GM19372 (cell line): ENCODE data around the gene OTX2.

ENCODE experiments used
- ATAC-seq: cut with Tn5 transposase; IDR thresholded peaks from one replicate; pipeline ENCODE4 v1.9.1; 2021; ENCODE audit warnings: mild to moderate bottlenecking, low read depth, moderate library complexity; ENCODE audit not compliant: unreplicated experiment

OTX2 gene

DNA sequence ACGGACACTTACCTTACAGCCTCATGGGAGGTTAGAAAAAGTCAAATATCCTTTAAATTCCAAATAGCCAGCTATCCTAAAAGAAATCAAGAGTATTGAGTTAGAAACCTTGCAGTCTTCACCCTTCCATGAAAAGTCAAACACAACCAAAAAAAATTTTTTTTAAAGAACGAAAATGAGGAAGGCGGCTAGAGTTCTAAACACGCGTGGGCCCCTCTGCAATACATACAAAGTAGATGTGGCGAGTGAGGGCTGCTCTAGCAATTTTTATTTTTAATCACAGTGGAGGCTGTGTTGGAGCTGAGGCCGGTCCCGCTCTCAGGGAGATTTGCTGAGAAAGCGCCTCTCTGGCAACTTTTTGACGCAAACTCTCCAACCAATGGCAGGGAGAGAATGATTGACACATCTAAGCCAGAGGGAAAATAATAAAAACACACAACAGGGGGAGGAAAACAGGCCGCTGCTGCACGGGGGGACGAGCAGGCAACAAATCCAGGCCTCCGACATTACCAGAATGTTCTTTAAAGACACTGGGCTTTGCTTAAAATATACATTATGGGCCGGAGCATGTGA lies at the start of gene OTX2:
OTX2 (minus strand) TSS at position 333 of the 573 bp plus-strand sequence. CDS start 5,023 bp downstream, outside the sequence.
- ATAC-seq: no peak

- no peak for ATAC-seq
Measured at GRCh38 chr14:56858422-56858821, 48.1 kb upstream of the OTX2 start.

- ATAC-seq: no peak
Measured at GRCh38 chr14:56857216-56857615, 46.9 kb upstream of the OTX2 start.

- no peak for ATAC-seq
Measured at GRCh38 chr14:56855891-56856461, 45.7 kb upstream of the OTX2 start.

DNA sequence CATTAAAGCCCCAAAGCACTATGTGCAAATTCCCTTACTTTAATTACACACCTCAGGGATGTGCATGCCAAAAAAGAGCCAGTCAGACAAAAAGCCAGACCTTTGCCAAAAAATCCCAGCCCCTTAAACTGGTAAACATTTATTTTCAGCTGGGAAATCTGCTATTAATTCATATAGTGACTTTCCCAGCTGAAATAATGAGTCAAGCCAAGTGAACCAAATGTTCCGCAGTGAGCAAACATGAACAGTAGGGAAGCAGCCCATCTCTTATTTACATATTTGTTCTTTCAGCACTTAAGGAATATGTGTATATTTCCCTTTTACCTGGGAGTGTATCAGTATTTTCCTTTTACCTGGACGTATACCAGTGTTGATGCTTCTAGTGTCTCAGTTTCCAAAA lies 44.0 kb upstream of the OTX2 start:
- ATAC-seq: no peak

DNA sequence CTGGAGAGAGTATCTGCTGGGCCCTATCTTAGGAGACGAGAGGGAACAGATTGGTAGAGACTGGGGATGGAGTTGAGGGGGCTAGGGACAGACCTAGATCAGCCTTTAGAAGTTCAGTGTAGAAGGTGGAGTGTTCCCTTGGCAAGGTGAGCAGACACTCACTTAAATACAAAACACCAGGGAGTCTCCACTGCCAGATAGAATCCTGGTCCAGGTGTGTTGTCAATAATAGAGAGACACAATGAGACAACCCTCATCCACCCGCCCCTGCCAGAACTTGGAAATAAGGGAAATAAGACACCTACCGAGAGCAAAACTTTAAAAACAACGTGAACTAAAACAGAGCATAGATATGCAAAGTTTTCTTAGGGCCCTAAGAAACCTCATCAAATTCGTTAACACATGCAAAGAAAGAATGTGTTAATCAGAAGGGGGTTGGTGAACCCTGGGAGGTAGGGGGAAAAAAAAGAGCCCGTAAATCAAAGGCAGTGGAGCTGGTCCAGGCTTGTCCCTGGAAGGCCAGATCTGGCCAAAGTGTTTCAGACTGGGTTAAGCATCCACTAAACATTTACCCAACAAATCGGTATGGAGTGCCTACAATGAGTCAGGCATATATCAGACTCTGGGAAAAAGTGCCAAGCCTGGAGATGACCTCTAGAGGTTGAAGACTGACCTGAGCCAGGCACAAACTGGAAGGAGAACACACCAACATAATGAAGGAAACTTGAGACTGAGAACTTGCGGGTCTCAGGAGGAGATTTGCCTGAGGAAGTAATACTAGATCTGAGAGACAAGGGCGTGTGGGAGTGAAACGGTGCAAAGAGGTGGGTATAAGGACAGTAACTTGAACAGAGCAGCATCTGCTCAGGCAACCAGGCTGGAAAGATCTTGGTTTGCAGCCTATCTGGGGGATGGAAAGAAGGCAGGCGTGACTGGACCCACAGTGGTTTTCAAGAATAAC lies 37.0 kb upstream of the OTX2 start:
- ATAC-seq: no peak

GRCh38 chr14:56844406-56845002 lies 34.2 kb upstream of the OTX2 start:
- ATAC-seq: no peak

DNA sequence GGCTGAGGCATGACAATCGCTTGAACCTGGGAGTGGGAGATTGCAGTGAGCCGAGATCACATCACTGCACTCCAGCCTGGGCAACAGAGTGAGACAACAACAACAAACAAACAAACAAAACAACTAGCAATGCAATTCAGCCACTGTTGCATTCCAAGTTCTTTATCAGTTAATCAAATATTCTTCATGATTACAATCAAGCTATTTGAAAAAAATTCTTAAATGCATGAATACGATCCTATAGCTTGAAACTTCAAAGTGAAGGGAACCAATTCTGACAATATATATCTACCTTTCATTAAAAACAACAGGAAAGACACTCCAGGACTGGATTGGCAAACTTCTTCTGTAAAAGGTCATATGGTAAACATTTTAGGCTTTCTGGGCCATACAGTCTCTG lies 31.3 kb upstream of the OTX2 start:
- no peak for ATAC-seq

- no peak for ATAC-seq
Measured at GRCh38 chr14:56840221-56840620, 29.9 kb upstream of the OTX2 start.

GRCh38 chr14:56829151-56829550 lies 18.9 kb upstream of the OTX2 start:
- no peak for ATAC-seq

DNA sequence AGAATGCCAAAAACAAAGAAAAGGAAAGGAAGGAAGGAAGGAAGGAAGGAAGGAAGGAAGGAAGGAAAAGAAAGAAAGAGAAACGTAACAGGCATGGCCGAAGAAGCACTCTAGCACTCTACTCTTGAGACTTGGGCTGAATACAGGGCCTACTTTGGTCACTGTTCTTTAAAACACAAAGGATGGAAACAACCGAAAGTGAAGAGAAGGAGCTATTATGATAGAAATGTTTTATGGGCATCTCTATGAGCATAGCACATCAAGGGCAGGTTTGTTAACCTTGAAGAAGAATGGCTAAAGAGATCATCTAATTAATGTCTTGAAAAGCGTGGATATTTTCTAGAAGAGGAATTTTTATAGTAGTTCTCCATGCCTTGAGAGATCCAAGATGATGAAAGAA lies 15.9 kb upstream of the OTX2 start:
- no peak for ATAC-seq

- ATAC-seq: no peak
Measured at GRCh38 chr14:56821805-56822610, 11.7 kb upstream of the OTX2 start.

GRCh38 chr14:56821177-56821576 lies 10.9 kb upstream of the OTX2 start:
- ATAC-seq: no peak

DNA sequence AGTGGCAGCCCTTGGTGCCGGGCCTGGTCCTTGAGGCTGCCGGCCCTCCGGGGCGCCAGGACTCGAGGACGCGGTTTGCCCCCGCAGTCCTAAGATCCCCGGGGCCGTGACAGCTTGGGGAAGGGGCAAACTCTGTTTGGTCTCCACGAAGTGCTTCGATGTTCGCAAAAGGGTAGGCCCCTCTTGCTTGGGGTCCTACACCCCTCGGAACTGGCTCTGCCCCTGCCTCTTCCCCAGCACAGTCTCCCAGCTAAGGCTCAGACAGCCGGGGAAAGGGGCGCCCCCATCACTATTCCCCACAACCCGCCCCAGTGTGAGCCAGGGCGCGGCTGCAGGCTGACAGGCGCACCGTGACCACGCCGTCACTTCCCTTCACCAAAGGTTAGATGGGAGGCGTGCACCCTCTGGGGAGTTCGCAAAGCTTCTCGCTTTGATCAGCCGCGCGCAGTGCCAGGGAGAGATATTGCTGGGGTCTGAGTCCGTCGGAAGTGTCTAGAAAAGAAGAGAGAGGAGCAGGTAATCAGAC lies 7.2 kb upstream of the OTX2 start:
- no peak for ATAC-seq

DNA sequence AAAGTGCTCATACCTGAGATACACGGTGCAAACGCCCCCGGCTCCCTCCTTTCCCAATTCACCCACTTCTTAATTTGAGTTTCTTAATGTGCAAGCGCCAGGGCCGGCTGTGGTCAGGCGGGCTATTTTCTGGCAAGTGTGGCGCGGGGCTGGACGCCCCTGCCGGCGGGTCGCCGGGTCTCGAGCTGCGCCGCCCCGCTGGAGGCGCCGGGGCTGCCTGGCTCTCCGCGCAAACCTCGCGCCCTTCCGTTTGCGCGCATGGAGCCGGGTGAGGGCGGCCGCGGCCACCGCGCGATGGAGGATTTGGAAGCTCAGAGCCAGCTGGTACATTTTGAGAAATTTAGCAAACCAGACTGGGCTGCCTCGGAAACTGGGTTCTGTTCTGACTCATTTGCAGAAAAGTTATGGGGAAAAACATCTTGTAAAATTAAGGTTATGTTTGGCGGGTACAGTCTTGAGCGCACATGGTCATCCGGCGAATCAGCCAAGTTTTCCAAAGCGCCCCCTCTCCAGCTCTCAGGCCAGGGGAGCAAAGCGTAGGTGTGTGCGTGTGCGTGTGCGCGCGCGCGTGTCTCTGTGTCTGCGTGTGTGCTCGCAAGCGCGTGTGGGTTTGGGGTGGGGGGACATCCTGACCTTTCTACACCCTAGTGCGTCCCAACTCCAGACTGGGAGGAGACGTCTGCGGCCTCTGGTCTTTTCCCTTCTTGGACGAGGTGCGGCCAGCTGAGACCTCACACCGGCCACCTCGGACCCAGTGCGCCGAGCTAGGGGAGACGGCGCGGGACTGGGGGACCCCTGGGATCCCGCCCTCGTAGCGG lies 6.5 kb upstream of the OTX2 start:
- ATAC-seq: no peak

DNA sequence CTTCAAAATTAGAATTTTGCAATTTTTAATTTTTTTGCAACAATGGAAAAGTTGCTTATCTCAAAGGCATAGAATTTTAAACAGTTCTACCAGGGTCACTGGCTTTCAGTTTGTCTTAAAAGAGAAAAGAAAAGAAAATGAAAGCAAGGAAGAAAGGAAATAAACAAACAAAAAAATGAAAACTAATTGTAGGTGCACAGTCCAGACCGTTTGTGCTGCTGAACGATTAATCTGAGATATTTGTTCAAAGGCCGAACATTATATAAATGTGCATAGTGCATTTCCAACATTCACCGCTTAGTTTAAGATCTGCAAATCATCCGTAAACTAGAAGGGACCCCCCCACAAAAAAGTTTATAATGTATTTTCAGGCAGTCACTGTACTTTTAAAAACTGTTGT lies 5.5 kb upstream of the OTX2 start:
- ATAC-seq: no peak

DNA sequence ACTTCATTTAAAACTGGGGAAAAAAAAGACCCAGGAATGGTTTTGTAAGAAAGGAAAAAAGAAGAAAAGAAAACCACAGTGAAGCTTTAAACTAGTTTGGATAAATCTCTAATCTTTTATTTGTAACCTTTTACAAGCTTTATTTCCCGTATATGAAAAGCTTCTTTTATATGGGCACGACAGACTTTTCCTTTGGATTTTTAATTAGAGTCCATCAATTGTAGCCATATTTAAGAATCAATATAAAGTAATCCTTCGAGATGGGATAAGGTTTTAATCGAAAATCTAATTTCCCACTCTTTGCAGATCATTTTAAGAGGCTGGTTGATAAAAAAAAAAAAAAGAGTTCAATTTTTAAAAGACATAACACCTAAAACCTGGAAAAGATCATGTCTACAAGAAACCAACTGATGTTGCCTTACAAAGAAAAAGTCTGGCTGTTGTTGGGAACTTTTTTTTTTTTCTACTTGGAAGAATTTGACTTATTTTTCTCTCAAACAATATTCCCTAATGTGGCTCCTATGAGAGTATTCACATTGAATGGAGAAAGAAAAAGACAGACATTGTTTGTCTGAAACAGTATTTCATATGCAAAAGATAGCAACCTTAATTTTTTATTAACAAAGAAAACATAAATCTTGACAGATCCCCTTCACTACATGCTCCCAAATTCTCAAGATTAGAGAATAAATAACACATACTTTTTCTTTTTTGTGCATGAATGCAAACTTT lies 4.9 kb upstream of the OTX2 start:
- ATAC-seq: no peak

- no peak for ATAC-seq
Measured at GRCh38 chr14:56814519-56814959, 4.3 kb upstream of the OTX2 start.

DNA sequence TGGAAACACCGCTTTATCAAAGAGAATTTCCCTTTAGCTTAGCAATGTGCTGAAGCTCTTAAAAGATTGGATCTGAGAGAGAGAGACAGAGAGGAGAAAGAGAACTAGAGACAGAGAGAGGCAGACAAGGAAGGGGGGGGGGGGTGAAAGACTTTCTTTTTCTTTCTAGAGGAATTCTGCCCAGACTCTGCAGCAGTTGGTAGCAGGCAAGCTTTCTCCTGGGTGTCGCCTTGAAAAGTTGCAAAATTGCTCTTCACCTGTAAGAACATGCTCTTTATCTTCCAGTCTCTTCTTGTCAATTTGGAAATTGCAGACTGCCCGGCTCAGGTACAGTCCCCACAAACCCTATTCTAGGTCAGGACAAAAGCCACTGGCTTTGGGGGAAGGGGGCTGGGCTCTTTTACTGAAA lies 2.9 kb upstream of the OTX2 start:
- no peak for ATAC-seq
